HepG2 (cell line): Measurements from ENCODE around the gene AQP10. TPM values are rescaled to one million over a fixed set of nuclear protein-coding genes. Genes with fewer than 3 reads are reported as not detected.

ENCODE experiments used
- AGO2 ChIP-seq: fragments of 200-400 bp; formaldehyde crosslinking; optimal IDR thresholded peaks from 2 replicates; pipeline ENCODE3; 2017; ENCODE audit warnings: mild to moderate bottlenecking, low read depth, low read length, moderate library complexity
- ARHGAP35 ChIP-seq: sonication (generic); formaldehyde crosslinking; IDR thresholded peaks from 2 replicates; pipeline ENCODE4 v1.9.0; 2022; ENCODE audit warnings: mild to moderate bottlenecking, inconsistent platforms, moderate library complexity, missing genetic modification reagents, borderline replicate concordance
- ATF7 ChIP-seq, 2 experiments: fragments of 450-650 bp in 1 of 2; sonication (generic) in 1 of 2; formaldehyde crosslinking in 1 of 2; IDR thresholded peaks; 2 replicates each; pipeline versions ENCODE4 v1.4.0 to v1.6.1; 2016 to 2020; ENCODE audit warnings: antibody characterized with exemption in 1 of 2, mild to moderate bottlenecking in 1 of 2, missing genetic modification reagents in 1 of 2
- CBX2 ChIP-seq, 2 experiments: fragments of 200-600 bp in 1 of 2; sonication (generic); formaldehyde crosslinking in 1 of 2; IDR thresholded peaks; 2 replicates each; pipeline versions ENCODE4 v1.7.0 to v1.8.1; 2018 to 2022; ENCODE audit warnings: low read depth in 2 of 2, low read length in 1 of 2, mild to moderate bottlenecking in 1 of 2, missing genetic modification reagents in 1 of 2
- CREBL2 ChIP-seq: sonication (generic); formaldehyde crosslinking; IDR thresholded peaks from 2 replicates; pipeline ENCODE4 v1.8.1; 2023; ENCODE audit warnings: missing genetic modification reagents, mild to moderate bottlenecking, borderline replicate concordance
- FOXO1 ChIP-seq: sonication (generic); formaldehyde crosslinking; IDR thresholded peaks from 2 replicates; pipeline ENCODE4 v1.4.0; 2020; ENCODE audit warnings: missing genetic modification reagents
- KLF16 ChIP-seq, 2 experiments: sonication (generic) in 1 of 2; formaldehyde crosslinking in 1 of 2; IDR thresholded peaks; 2 replicates each; pipeline versions ENCODE4 v1.6.1 to v1.8.0; 2016 to 2023; ENCODE audit warnings: missing genetic modification reagents in 2 of 2, missing compliant biosample characterization in 1 of 2
- KLF6 ChIP-seq: IDR thresholded peaks from 2 replicates; pipeline ENCODE4 v1.8.0; 2016; ENCODE audit warnings: missing biosample characterization, missing genetic modification reagents
- MED1 ChIP-seq: sonication (generic); formaldehyde crosslinking; IDR thresholded peaks from 2 replicates; pipeline ENCODE4 v1.4.0; 2020; ENCODE audit warnings: missing genetic modification reagents
- MLX ChIP-seq: IDR thresholded peaks from 2 replicates; pipeline ENCODE4 v1.6.1; 2016
- NFIB ChIP-seq: sonication (generic); formaldehyde crosslinking; IDR thresholded peaks from 2 replicates; pipeline ENCODE4 v1.9.0; 2021; ENCODE audit warnings: missing genetic modification reagents, mild to moderate bottlenecking, borderline replicate concordance
- RXRA ChIP-seq: sonication (generic); formaldehyde crosslinking; IDR thresholded peaks from 2 replicates; pipeline ENCODE4 v1.5.1; 2020; ENCODE audit warnings: missing genetic modification reagents
- SP2 ChIP-seq: sonication (generic); formaldehyde crosslinking; IDR thresholded peaks from 2 replicates; pipeline ENCODE4 v1.5.1; 2020; ENCODE audit warnings: mild to moderate bottlenecking, missing genetic modification reagents
- XBP1 ChIP-seq: sonication (generic); formaldehyde crosslinking; IDR thresholded peaks from 2 replicates; pipeline ENCODE4 v1.5.0; 2020; ENCODE audit warnings: missing genetic modification reagents
- ZFP90 ChIP-seq: sonication (generic); formaldehyde crosslinking; IDR thresholded peaks from 2 replicates; pipeline ENCODE4 v1.8.0; 2022; ENCODE audit warnings: missing genetic modification reagents, mild to moderate bottlenecking, inconsistent platforms, borderline replicate concordance
- ZFY ChIP-seq: sonication (generic); formaldehyde crosslinking; IDR thresholded peaks from 2 replicates; pipeline ENCODE4 v1.4.0; 2020; ENCODE audit warnings: missing genetic modification reagents
- ZNF256 ChIP-seq: sonication (generic); formaldehyde crosslinking; conservative IDR thresholded peaks from 2 replicates; pipeline ENCODE4 v1.4.0; 2020; ENCODE audit warnings: missing genetic modification reagents
- ZNF329 ChIP-seq: sonication (generic); formaldehyde crosslinking; IDR thresholded peaks from 2 replicates; pipeline ENCODE4 v1.9.0; 2021; ENCODE audit warnings: low read depth, mild to moderate bottlenecking, missing genetic modification reagents
- ZNF710 ChIP-seq: sonication (generic); formaldehyde crosslinking; IDR thresholded peaks from 2 replicates; pipeline ENCODE4 v1.5.0; 2020; ENCODE audit warnings: mild to moderate bottlenecking, missing genetic modification reagents, borderline replicate concordance
- ZNF775 ChIP-seq: sonication (generic); formaldehyde crosslinking; IDR thresholded peaks from 2 replicates; pipeline ENCODE4 v1.4.0; 2020; ENCODE audit warnings: missing genetic modification reagents, mild to moderate bottlenecking, moderate library complexity, borderline replicate concordance
- ZUFSP ChIP-seq: sonication (generic); formaldehyde crosslinking; IDR thresholded peaks from 2 replicates; pipeline ENCODE4 v1.9.0; 2021; ENCODE audit warnings: missing genetic modification reagents, mild to moderate bottlenecking, borderline replicate concordance
- polyA plus RNA-seq, 8 experiments: library from polyadenylated mRNA; depleted of rRNA in 3 of 8; stranded (reverse) in 7 of 8; unstranded in 1 of 8; fragments of >200 nt; fragmentation: Illumina TruSeq in 4 of 8; extraction: Trizol in 4 of 8; gene quantifications; 2 replicates each; pipeline versions ENCODE4 v1.2.1 to v1.2.3, GENCODE V29; 2011 to 2016; ENCODE audit warnings: low read depth in 4 of 8, missing spikeins in 1 of 8, mixed read lengths in 1 of 8; ENCODE audit not compliant: insufficient read depth in 1 of 8
- total RNA-seq, 5 experiments: library from RNA; depleted of rRNA; stranded (reverse); fragments of >200 nt; fragmentation: Illumina TruSeq; extraction: Trizol; gene quantifications; 2 replicates each; pipeline ENCODE4 v1.2.3, GENCODE V29; 2016; ENCODE audit warnings: low read depth in 1 of 5
- TF ChIP-seq, protein P1 (sequence below): sonication (generic); formaldehyde crosslinking; IDR thresholded peaks from 2 replicates; pipeline ENCODE4 v1.8.0; 2023; ENCODE audit warnings: mild to moderate bottlenecking, missing genetic modification reagents
- TF ChIP-seq, protein P2 (sequence below): sonication (generic); formaldehyde crosslinking; IDR thresholded peaks from 2 replicates; pipeline ENCODE4 v1.9.0; 2021; ENCODE audit warnings: missing genetic modification reagents, mild to moderate bottlenecking, borderline replicate concordance

AQP10 gene
- total and polyA plus RNA-seq, 2 of the 13 experiments (the other 11 are each of a cell fraction or from before 2014, with no cell fraction given) = 0.30 TPM; not detected in 1

- TF ChIP-seq, protein P1, sequence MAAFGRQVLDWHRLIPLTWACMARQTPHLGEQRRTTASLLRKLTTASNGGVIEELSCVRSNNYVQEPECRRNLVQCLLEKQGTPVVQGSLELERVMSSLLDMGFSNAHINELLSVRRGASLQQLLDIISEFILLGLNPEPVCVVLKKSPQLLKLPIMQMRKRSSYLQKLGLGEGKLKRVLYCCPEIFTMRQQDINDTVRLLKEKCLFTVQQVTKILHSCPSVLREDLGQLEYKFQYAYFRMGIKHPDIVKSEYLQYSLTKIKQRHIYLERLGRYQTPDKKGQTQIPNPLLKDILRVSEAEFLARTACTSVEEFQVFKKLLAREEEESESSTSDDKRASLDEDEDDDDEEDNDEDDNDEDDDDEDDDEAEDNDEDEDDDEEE (CRISPR knock-in tag) = no peak
- no peak for TF ChIP-seq ZNF775 (CRISPR knock-in tag)
- peak; percentile 75; the same call in 1 of the 2 replicates for TF ChIP-seq FOXO1 (CRISPR knock-in tag)
- no peak for TF ChIP-seq ARHGAP35 (CRISPR knock-in tag)
- no peak for TF ChIP-seq SP2 (CRISPR knock-in tag)
- no peak for TF ChIP-seq NFIB (CRISPR knock-in tag)
- TF ChIP-seq ZNF329 (CRISPR knock-in tag) = no peak
- TF ChIP-seq ZFP90 (CRISPR knock-in tag) = no peak
- TF ChIP-seq ZFY (CRISPR knock-in tag) = no peak
- TF ChIP-seq AGO2 = no peak
- TF ChIP-seq XBP1 (CRISPR knock-in tag) = no peak
- TF ChIP-seq MLX = no peak
- TF ChIP-seq MED1 (CRISPR knock-in tag) = peak; percentile 69
- TF ChIP-seq ZNF710 (CRISPR knock-in tag) = peak; percentile 25; the same call in 1 of the 2 replicates
- no peak for TF ChIP-seq CREBL2 (CRISPR knock-in tag)
- TF ChIP-seq, protein P2, sequence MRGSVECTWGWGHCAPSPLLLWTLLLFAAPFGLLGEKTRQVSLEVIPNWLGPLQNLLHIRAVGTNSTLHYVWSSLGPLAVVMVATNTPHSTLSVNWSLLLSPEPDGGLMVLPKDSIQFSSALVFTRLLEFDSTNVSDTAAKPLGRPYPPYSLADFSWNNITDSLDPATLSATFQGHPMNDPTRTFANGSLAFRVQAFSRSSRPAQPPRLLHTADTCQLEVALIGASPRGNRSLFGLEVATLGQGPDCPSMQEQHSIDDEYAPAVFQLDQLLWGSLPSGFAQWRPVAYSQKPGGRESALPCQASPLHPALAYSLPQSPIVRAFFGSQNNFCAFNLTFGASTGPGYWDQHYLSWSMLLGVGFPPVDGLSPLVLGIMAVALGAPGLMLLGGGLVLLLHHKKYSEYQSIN (CRISPR knock-in tag) = no peak
- no peak for TF ChIP-seq KLF6
- TF ChIP-seq RXRA (CRISPR knock-in tag) = no peak
- TF ChIP-seq ZNF256 = no peak
- TF ChIP-seq CBX2 (IDR thresholded peaks at IDR 0.05; ENCODE audit: low read depth, low read length) = no peak
- no peak for TF ChIP-seq CBX2 (CRISPR knock-in tag; IDR thresholded peaks at IDR 0.05; ENCODE audit: low read depth)
- no peak for TF ChIP-seq KLF16 (CRISPR knock-in tag; IDR thresholded peaks at IDR 0.05)
- TF ChIP-seq ATF7 (IDR thresholded peaks at IDR 0.05) = no peak
- TF ChIP-seq ATF7 (CRISPR knock-in tag; IDR thresholded peaks at IDR 0.05) = no peak
- no peak for TF ChIP-seq ZUFSP (CRISPR knock-in tag)
These were observed 30.6 kb downstream of the AQP10 start (continued) for GRCh38 chr1:154351363-154352068.
